Effector memory CD8-positive, alpha-beta T cell (primary cell): ENCODE measurements around the gene AGER.
A peak's percentile ranks its signal among the peaks of the same experiment; 100 is the strongest.
"Not testable (repeated sequence)": the region's sequence is repeated elsewhere in the genome, so short reads cannot be mapped to it uniquely, and the experiment has no call there.

ENCODE experiments used
- ATAC-seq: fragments of 150-1000 bp; cut with Tn5 transposase; replicated peaks from 2 replicates; pipeline ENCODE4 v1.10.0; 2021; ENCODE audit warnings: mild to moderate bottlenecking, moderate library complexity
- DNase-seq, 3 experiments: peaks; one replicate each; pipeline ENCODE4 v3.0.0; 2021
- H3K27ac Mint-ChIP-seq, 2 donors: one replicate each; pipeline ENCODE4 v1.8.0; 2022; ENCODE audit warnings: mild to moderate bottlenecking in 2 of 2, mixed read lengths in 2 of 2, moderate library complexity in 2 of 2
- H3K27me3 Mint-ChIP-seq, 2 donors: one replicate each; pipeline ENCODE4 v1.8.0; 2022; ENCODE audit warnings: mixed read lengths in 2 of 2
- H3K36me3 Mint-ChIP-seq: one replicate; pipeline ENCODE4 v1.8.0; 2022; ENCODE audit warnings: mild to moderate bottlenecking, moderate library complexity, mixed read lengths; ENCODE audit not compliant: insufficient read depth
- H3K4me1 Mint-ChIP-seq, 2 donors: one replicate each; pipeline ENCODE4 v1.8.0; 2022; ENCODE audit warnings: low read depth in 2 of 2, mixed read lengths in 2 of 2
- H3K4me3 Mint-ChIP-seq, 2 donors: one replicate each; pipeline ENCODE4 v1.8.0; 2022; ENCODE audit warnings: mild to moderate bottlenecking in 2 of 2, mixed read lengths in 2 of 2, moderate library complexity in 2 of 2
- H3K9me3 Mint-ChIP-seq, 2 donors: one replicate each; pipeline ENCODE4 v1.8.0; 2022; ENCODE audit warnings: mixed read lengths in 2 of 2

AGER gene

GRCh38 chr6:32212076-32212760 lies 28.2 kb upstream of the AGER start:
- Mint-ChIP-seq H3K36me3 (no peaks in the 10 kb centered on the region), H3K4me3 (no peak overlapping the region), H3K4me1 (peaks cover 0 to 11% of the 10 kb centered on the region in 2 donors), H3K27ac (peak overlapping the region; percentile 2 to 62), H3K27me3 (no peaks in the 10 kb centered on the region), H3K9me3 (no peaks in the 10 kb centered on the region)
- ATAC-seq (peak; percentile 44), DNase-seq (no peak)

GRCh38 chr6:32211432-32211831 lies 27.4 kb upstream of the AGER start:
- not testable (repeated sequence) for H3K4me3 Mint-ChIP-seq, H3K36me3 Mint-ChIP-seq, H3K27me3 Mint-ChIP-seq, H3K9me3 Mint-ChIP-seq, ATAC-seq, DNase-seq
- peak overlapping the region in 1 of 2 donors; percentile 2 for H3K27ac Mint-ChIP-seq
- H3K4me1 Mint-ChIP-seq, result peaks cover 0 to 11% of the 10 kb centered on the region in 2 donors

GRCh38 chr6:32210191-32210601 lies 26.1 kb upstream of the AGER start:
- peaks cover 0 to 9% of the 10 kb centered on the region in 2 donors for H3K4me1 Mint-ChIP-seq
- H3K36me3 Mint-ChIP-seq, result no peaks in the 10 kb centered on the region
- peak overlapping the region in 1 of 2 donors; percentile 0 for H3K27ac Mint-ChIP-seq
- no peaks in the 10 kb centered on the region for H3K27me3 Mint-ChIP-seq
- DNase-seq (no peak), ATAC-seq (no peak)
- H3K4me3 Mint-ChIP-seq, result no peak overlapping the region
- no peaks in the 10 kb centered on the region for H3K9me3 Mint-ChIP-seq

GRCh38 chr6:32208996-32209395 lies 24.9 kb upstream of the AGER start:
- no peak overlapping the region for H3K4me3 Mint-ChIP-seq
- no peak overlapping the region for H3K27ac Mint-ChIP-seq
- peaks cover 0 to 5% of the 10 kb centered on the region in 2 donors for H3K4me1 Mint-ChIP-seq
- no peak for ATAC-seq
- peaks cover 6 to 10% of the 10 kb centered on the region in 2 donors for H3K27me3 Mint-ChIP-seq
- no peaks in the 10 kb centered on the region for H3K36me3 Mint-ChIP-seq
- no peaks in the 10 kb centered on the region for H3K9me3 Mint-ChIP-seq
- DNase-seq, result no peak

- DNase-seq, result no peak
- no peaks in the 10 kb centered on the region for H3K4me1 Mint-ChIP-seq
- no peak overlapping the region for H3K4me3 Mint-ChIP-seq
- H3K27ac Mint-ChIP-seq, result no peak overlapping the region
- no peak for ATAC-seq
- no peaks in the 10 kb centered on the region for H3K36me3 Mint-ChIP-seq
- H3K9me3 Mint-ChIP-seq, result no peaks in the 10 kb centered on the region
- peaks cover 6 to 28% of the 10 kb centered on the region in 2 donors for H3K27me3 Mint-ChIP-seq
Measured at GRCh38 chr6:32204268-32204715, 20.2 kb upstream of the AGER start.

GRCh38 chr6:32203426-32204267 lies 19.6 kb upstream of the AGER start:
- no peak for ATAC-seq
- peaks cover 6 to 28% of the 10 kb centered on the region in 2 donors for H3K27me3 Mint-ChIP-seq
- H3K9me3 Mint-ChIP-seq, result no peaks in the 10 kb centered on the region
- H3K4me3 Mint-ChIP-seq, result no peak overlapping the region
- H3K36me3 Mint-ChIP-seq, result no peaks in the 10 kb centered on the region
- no peak overlapping the region for H3K27ac Mint-ChIP-seq
- H3K4me1 Mint-ChIP-seq, result no peaks in the 10 kb centered on the region
- DNase-seq, result no peak

- Mint-ChIP-seq H3K4me3 (no peak overlapping the region), H3K27ac (no peak overlapping the region), H3K36me3 (peaks cover 2% of the 10 kb centered on the region), H3K4me1 (peaks cover 0 to under 1% of the 10 kb centered on the region in 2 donors), H3K9me3 (no peaks in the 10 kb centered on the region), H3K27me3 (peaks cover 6 to 28% of the 10 kb centered on the region in 2 donors)
- DNase-seq (no peak), ATAC-seq (no peak)
Measured at GRCh38 chr6:32202186-32202585, 18.1 kb upstream of the AGER start.

GRCh38 chr6:32200711-32201475 lies 16.8 kb upstream of the AGER start:
- DNase-seq, result no peak
- Mint-ChIP-seq H3K9me3 (no peaks in the 10 kb centered on the region), H3K27me3 (peaks cover 6 to 28% of the 10 kb centered on the region in 2 donors), H3K4me1 (peaks cover 5 to 11% of the 10 kb centered on the region in 2 donors), H3K36me3 (peaks cover 12% of the 10 kb centered on the region), H3K4me3 (no peak overlapping the region), H3K27ac (no peak overlapping the region)
- ATAC-seq, result no peak

- Mint-ChIP-seq H3K36me3 (peaks cover 15% of the 10 kb centered on the region), H3K27me3 (peaks cover 0 to 17% of the 10 kb centered on the region in 2 donors), H3K9me3 (no peaks in the 10 kb centered on the region), H3K27ac (peak overlapping the region in 1 of 2 donors; percentile 29), H3K4me1 (peaks cover 22 to 25% of the 10 kb centered on the region in 2 donors), H3K4me3 (no peak overlapping the region)
- no peak for DNase-seq
- no peak for ATAC-seq
Measured at GRCh38 chr6:32198866-32199265, 14.8 kb upstream of the AGER start.

- ATAC-seq (no peak), DNase-seq (no peak)
- H3K27ac Mint-ChIP-seq, result no peak overlapping the region
- H3K9me3 Mint-ChIP-seq, result no peaks in the 10 kb centered on the region
- H3K36me3 Mint-ChIP-seq, result peaks cover 15% of the 10 kb centered on the region
- H3K4me3 Mint-ChIP-seq, result no peak overlapping the region
- H3K27me3 Mint-ChIP-seq, result peaks cover 0 to 17% of the 10 kb centered on the region in 2 donors
- H3K4me1 Mint-ChIP-seq, result peaks cover 27 to 31% of the 10 kb centered on the region in 2 donors
Measured at GRCh38 chr6:32198345-32198696, 14.3 kb upstream of the AGER start.

GRCh38 chr6:32196682-32197616 lies 12.9 kb upstream of the AGER start:
- Mint-ChIP-seq H3K9me3 (no peaks in the 10 kb centered on the region), H3K4me3 (peak overlapping the region; percentile 97 to 98), H3K27me3 (peaks cover 0 to 17% of the 10 kb centered on the region in 2 donors), H3K4me1 (peaks cover 35 to 36% of the 10 kb centered on the region in 2 donors), H3K27ac (peak overlapping the region; percentile 99 to 100), H3K36me3 (peaks cover 19% of the 10 kb centered on the region)
- ATAC-seq, result no peak
- no peak for DNase-seq

GRCh38 chr6:32195902-32196681 lies 12.0 kb upstream of the AGER start:
- H3K9me3 Mint-ChIP-seq, result no peaks in the 10 kb centered on the region
- peak overlapping the region; percentile 99 to 100 for H3K27ac Mint-ChIP-seq
- peaks cover 27% of the 10 kb centered on the region for H3K36me3 Mint-ChIP-seq
- peaks cover 0 to 12% of the 10 kb centered on the region in 2 donors for H3K27me3 Mint-ChIP-seq
- peaks cover 44% of the 10 kb centered on the region in 2 donors for H3K4me1 Mint-ChIP-seq
- DNase-seq (peak; percentile 38 to 60 (median 43)), ATAC-seq (peak; percentile 82)
- H3K4me3 Mint-ChIP-seq, result peak overlapping the region; percentile 97 to 98
